ENCODE results near the gene SEC24A.
"Not testable (repeated sequence)": the region's sequence is repeated elsewhere in the genome, so short reads cannot be mapped to it uniquely, and the experiment has no call there.

Gene SEC24A

DNA sequence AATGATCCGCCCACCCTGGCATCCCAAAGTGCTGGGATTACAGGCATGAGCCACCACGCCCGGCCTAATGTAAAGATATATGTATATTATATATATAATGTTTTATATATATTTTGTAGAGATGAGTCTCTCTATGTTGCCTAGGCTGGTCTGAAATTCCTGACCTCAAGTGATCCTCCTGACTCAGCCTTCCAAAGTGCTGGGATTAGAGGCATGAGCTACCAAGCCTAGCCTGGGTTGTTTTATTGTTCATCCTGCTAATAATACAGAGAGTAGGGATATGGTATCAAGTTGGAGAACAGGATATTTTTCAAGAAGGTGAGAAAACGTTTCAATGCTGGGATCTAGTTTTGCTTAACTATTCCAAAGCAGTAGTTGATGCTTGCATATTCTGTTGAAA is 2.9 kb downstream of the SEC24A start:
- no peak for DNase-seq

DNA sequence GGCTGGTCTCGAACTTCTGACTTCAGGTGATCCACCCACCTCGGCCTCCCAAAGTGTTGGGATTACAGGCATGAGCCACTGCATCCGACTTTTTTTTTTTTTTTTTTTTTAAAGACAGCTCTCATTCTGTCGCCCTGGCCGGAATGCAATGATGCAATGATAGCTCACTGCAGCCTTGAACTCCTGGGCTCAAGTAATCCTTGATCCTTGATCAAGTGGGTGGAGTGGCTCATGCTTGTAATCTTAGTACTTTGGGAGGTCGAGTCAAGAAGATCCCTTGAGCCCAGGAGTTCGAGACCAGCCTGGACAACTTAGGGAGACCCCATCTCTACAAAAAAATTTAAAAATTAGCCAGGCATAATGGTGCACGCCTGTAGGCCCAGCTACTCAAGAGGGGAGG is 8.1 kb downstream of the SEC24A start:
- DNase-seq, result no peak

DNA sequence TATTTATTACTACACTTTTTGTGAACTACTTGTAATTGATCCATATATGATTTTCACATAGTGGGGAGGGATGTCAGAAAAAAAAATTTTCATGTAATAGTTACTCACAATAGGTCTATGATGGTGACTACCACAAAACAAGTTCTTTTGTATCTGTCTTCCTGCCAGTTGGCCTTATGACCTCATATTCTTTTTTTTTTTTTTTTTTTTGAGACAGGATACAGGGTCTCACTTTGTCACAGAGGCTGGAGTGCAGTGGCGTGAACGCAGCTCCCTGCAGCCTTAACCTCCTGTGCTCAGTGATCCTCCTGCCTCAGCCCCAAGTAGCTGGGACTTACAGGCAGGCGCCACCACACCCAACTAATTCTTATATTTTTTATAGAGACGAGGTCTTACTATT is 10.9 kb downstream of the SEC24A start:
- no peak for DNase-seq

DNA sequence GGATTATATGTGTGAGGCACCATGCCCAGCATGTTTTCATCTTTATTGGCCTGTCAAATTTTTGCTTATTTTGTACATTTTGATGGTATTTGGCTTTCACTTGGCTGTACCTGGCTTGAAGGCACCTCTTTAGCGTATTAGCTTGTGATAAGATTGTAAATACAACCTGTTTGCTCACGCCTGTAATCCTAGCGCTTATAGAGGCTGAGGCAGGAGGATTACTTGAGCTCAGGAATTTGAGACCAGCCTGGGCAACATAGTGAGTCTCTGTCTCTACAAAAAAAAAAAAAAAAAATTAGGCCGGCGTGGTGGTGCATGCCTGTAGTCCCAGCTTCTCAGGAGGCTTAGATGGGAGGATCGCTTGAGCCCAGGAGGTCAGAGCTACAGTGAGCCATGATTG is 11.3 kb downstream of the SEC24A start:
- DNase-seq, result no peak

DNA sequence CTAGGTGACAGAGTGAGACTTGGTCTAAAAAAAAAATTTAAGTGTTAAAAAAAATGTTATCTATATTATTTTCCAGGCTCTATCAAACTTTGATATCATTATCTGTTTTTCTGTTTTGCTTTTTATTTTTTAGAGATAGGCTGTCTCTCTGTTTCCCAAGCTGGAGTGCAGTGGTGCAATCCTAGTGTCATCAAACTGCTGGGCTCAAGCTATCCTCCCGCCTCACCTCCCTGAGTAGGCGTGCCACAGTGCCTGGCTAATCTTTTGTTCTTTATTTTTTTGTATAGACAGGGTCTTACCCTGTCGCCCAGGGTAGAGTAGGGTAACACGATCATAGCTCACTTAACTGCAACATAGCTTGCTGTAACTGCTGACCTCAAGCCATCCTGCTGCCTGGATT is 14.4 kb downstream of the SEC24A start:
- no peak for DNase-seq

DNA sequence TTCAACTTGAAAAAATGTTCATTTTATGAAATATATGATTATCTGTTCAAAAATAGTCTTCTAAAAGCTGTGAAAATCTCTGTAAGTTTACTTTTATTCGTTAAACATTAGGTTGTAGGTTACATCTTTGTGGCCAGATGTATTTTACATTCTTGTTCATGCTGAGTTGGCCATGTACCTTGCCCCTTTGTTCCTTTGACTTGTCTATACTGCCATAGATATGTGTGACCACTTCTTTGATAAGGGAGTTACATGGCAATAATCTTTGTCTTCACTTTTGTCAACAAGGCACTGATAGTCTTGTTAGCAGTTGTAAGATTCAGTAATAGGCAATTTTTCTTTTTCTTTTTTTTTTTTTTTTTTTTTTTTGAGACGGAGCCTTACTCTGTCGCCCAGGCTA is 15.9 kb downstream of the SEC24A start:
- DNase-seq, result no peak

DNA sequence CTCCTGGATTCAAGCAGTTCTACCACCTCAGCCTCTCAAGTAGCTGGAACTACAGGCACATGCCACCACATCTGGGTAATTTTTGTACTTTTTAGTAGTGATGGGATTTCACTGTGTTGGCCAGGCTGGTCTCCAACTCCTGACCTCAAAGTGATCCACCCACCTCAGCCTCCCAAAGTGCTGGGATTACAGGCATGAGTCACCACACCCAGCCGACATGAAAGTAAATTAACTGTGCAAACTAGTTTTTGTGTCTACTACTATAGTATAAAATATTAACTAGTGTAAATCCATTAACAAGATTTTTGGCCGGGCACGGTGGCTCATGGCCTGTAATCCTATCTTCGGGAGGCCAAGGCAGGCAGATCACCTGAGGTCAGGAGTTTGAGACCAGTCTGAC is 25.0 kb downstream of the SEC24A start:
- not testable (repeated sequence) for DNase-seq

DNA sequence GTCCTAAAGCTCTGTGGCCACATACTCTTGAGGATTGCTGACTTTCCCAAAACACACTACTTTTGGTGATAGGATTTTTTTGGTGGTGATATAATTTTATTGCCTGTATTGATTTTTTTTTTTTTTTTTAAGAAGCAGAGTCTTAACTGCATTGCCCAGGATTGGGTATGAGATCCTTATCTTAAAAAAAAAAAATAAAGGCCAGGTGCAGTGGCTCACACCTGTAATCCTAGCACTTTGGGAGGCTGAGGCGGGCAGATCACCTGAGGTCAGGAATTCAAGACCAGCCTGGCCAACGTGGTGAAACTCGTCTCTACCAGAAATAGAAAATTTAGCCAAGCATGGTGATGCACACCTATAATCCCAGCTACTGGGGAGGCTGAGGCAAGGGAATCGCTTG is 28.8 kb downstream of the SEC24A start:
- not testable (repeated sequence) for DNase-seq

DNA sequence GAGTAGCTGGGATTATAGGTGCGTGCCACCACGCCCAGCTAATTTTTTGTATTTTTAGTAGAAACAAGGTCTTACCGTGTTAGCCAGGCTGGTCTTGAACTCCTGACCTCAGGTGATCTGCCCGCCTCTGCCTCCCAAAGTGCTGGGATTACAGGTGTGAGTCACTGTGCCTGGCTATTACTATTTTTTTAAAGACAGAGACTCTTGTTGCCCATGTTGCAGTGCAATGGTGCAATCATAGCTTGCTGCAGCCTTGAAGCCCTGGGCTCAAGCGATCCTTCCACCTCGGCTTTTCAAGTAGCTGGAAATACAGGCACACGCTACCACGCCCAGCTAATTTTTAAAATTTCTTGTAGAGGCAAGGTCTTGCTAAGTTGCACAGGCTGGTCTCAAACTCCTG is 41.6 kb downstream of the SEC24A start:
- not testable (repeated sequence) for DNase-seq

DNA sequence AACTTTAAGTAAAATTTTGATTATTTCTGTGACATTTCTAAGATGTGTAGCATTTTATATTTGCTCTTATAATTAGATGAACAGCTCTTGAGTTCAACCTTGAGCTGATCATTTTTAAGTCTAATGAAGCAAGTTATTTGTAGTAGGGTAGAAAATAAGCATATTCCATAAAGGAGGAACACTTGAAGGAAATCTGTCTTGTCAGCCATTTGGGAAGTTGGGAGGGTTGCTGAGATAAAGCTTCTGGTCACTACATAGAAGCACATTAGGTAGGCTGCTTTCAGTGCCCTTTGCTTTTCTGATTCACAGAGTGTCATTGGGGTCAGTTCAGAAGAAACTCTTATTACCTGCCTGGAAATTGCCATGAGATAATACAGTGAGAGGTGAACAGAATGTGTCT is 44.1 kb downstream of the SEC24A start:
- DNase-seq, result no peak

DNA sequence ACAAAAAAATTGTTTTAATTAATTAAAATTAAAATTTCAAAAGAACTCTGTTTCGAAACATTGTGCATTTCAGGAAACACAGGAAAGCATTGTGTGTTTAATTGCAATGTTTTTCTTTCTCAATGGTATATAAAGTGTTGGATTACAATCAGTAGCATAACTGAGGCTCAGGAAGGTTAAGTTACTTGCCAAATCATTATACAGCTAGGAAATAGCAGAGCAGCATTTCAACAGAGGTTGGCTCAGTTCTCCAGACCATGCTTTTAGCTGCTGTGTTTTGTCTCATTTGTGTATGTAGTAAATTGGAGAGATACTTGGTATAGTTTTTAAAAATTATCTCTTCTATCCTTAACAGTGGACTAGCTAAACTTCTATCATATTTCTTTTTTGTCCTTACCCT is 59.7 kb downstream of the SEC24A start:
- no peak for DNase-seq

DNA sequence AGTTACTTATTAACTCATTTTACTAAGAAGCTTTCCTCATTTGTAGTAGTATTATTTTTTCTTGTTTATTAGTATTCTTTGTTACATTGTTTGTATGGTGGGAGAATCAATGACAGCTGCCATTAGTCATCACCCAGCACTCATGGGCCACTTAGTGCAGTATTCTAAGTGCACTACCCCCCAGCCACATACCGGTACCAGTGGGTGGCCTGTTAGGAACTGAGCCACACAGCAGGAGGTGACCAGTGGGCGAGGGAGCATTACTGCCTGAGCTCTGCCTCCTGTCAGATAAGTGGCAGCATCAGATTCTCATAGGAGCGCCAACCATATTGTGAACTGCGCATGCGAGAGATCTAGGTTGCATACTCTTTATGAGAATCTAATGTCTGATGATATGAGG is 65.5 kb downstream of the SEC24A start:
- no peak for DNase-seq

DNA sequence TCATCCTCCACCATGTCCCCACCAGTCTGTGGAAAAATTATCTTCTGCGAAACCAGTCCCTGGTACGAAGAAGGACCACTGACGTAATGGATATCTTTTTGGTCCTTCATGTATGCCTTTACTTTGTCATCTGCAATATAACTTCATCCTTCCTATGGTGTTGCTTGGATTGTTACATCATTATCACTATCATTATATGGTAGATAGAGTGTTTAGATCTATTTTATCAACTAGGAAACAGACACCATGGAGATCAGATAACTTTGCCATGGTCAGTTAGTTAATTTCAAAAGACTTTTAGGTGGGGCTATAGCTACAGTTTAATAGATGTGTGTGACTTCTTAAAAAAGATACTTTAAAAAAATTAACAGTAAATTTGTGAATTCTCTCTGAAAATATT is 66.0 kb downstream of the SEC24A start:
- DNase-seq, result no peak

DNA sequence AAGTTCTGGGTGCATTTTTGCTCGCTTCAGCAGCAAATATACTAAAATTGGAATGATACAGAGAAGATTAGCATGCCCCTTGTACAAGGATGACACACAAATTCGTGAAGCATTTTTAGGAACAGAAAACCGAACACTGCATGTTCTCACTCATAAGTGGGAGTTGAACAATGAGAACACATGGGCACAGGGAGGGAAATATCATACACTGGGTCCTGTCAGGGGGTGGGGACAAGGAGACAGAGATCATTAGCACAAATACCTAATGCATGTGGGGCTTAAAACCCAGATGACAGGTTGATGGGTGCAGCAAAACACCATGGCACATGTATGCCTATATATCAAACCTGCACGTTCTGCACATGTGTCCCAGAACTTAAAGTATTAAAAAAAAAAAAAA is 66.9 kb downstream of the SEC24A start:
- not testable (repeated sequence) for DNase-seq

DNA sequence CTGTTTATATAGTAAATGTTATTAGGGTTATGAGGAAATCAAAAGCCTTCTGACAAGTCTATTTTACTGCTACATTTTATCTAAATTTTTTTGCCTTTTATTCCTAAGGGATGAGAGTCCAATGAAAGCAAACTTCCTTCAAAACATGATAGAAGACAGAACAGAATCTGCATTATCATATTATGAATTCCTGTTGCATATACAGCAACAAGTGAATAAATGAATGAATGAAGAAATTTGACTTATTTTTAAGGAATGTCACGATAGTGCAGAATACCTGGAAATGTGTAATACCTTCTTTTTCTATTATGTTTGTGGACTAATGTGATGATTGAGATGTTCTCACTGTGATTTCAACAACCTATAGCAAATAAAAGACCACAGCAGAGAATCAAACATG is 76.3 kb downstream of the SEC24A start:
- DNase-seq, result no peak

DNA sequence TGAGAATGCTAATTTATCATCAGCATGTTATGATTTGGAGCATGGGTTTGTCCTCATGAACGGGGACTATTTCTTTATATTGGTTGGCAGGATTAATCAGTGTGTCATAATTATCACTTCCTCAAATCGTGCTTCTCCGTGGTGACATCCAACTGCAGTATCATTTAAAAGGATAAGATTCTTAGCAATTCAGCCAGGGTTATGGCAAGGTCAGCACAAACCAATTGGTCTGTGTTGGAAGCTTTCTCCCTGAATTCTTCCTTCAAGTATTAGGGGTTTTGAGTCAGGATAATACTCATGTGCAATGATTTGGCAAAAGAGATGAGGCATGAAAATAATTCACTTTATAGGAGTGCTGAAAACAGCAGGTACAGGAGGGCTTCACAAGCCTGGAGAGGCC is 84.2 kb downstream of the SEC24A start:
- no peak for DNase-seq

DNA sequence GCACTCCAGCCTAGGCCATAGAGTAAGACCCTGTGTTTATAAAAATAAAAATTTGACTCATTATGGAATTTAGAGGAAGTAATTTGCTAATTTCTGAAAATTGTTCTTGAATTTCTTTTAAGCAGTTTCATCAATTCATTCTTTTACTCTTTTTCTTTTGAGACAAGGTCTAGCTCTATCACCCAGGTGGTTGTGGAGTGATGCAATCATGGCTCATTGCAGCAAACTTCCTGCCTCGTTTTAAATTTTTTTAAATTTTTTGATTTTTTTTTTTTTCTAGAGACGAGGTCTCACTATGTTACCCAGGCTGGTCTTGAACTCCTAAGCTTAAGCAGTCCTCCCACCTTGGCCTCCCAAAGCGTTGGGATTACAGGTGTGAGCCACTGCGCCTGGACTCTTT is 86.7 kb downstream of the SEC24A start:
- DNase-seq, result no peak

DNA sequence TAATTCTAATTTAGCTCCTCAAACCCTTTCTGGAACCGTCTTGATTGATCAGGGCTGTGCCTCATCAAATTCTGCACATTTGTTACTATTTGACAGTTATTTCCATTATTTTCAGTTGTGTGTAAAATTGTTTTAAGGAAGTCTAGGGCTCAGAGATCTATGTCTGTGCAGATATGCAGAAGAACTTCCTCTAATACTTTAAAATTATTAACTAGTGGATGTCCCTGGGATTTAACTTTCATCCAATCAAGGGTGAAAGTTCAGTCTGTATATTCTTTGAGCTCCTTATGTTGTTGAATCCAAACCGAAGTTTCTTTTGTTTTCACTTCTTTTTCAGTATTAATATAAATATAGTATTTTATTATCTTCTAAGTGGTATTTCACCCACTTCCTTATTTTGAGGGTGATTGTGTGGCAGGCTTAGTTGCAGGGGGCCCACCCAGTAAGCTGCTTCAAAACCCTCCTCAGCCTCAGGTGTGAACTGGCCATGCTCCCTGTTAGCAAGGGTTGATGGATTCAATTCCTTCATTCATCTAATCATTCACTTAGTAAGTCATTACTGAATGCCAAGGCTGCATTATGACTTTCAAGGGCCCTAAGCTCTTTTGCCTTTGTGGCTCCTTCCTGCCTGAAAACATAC is 87.7 kb downstream of the SEC24A start:
- no peak for DNase-seq

DNA sequence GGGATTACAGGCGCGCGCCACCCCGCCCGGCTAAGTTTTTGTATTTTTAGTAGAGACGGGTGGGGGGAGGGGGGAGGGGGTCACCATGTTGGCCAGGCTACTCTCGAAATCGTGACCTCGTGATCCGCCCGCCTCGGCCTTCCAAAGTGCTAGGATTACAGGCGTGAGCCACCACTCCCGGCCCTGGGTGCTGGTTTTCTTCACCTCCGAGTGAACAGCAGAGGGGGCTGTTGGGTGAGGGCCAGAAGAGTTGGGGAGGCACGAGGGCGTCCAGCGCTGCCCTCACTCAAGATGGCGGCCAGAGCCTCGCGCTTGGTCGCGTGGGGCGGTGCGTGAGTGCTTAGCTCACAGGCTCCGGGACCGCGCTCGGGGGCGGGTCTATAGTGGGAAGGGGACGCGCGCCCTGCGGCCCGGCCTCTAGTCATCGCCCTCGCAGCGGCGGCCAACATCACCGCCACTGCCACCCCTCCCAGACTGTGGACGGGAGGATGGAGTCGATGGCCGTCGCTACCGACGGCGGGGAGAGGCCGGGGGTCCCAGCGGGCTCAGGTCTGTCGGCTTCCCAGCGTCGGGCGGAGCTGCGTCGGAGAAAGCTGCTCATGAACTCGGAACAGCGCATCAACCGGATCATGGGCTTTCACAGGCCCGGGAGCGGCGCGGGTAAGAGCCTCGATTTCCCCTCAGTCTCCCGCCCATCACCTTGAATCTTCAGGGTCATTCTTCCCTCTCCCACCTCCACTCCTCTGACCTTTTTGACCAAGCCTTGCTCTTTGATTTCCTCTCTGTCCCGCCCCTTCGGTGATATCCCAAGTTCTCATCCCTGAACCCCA is 89.8 kb downstream of the SEC24A start, which contains the start of gene CAMLG:
Gene CAMLG (plus strand): TSS at position 416 of the 830 bp plus-strand sequence. CDS start 73 bp downstream, at position 489.
- DNase-seq, result peak; percentile 96

DNA sequence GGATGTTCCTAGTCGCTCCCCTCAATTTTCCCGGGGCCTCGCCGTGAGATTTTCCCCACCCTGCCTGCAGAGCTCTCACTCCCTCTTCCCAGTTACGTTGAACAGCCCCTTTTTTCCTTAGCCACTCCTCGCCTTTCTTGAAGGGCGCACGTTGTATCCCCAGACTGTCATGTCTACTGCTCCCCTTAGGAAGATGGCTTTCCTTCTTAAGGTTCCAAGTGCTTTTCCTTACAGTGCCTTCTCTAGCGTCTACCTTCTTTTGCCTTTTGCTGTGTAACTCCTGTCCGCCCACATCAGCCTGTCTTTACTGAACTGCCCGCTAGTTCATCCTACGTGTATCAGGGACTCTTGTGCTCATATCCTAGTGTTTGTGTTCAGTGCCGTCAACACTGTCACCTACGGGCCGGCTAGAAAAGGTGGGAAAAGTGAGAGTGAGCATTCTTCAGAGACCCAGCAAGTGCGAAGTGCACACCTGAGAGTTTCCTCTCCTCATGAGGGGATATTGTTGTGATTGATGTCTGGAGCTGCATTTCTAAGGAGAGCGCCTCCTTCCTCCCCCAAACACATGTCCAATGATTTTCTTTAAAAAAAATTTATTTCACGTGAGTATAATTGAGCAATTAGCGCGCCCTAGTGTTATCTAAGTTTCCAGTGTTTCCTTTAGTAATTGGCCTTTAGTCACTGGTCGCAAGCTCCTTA is 90.5 kb downstream of the SEC24A start:
- peak; percentile 38 for DNase-seq

DNA sequence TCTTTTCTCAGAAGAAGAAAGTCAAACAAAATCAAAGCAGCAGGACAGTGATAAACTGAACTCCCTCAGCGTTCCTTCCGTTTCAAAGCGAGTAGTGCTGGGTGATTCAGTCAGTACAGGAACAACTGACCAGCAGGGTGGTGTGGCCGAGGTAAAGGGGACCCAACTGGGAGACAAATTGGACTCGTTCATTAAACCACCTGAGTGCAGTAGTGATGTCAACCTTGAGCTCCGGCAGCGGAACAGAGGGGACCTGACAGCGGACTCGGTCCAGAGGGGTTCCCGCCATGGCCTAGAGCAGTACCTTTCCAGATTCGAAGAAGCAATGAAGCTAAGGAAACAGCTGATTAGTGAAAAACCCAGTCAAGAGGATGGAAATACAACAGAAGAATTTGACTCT is 92.5 kb downstream of the SEC24A start:
- no peak for DNase-seq

DNA sequence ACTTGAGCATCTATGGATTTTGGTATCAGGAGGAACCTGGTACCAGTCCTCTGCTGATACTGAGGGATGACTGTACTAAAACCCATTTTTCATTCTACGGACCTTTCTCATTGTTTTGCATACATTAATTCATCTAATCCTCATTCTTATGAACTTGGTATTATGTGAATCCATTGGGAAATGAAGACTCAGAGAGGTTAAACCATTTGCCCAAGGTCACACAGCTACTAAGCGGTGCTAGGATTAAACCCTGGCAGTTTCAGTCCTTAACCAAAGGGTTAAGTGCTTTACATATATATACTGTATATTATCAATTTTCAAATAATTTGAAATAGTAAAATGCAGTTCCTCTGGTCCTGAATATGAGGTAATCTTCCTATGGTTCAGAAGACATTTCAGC is 93.5 kb downstream of the SEC24A start:
- no peak for DNase-seq

DNA sequence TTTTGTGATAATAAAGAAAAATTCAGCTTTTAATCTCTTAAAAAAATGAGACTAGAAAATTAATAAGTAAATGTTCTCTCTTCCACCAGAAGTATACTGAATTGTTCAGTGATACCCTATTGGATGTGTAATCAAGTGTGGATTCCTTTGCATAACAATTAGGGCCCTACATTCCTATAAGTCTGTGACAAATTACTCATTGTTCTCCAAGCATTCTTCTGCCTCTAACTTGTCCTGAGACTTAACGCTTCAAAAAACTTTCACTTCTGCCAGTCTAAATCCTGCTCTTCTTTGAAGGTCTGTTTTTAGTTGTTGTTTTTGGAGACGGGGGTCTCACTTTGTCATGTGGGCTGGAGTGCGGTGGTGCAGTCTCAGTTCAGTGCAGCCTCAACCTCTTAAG is 100.8 kb downstream of the SEC24A start:
- no peak for DNase-seq

DNA sequence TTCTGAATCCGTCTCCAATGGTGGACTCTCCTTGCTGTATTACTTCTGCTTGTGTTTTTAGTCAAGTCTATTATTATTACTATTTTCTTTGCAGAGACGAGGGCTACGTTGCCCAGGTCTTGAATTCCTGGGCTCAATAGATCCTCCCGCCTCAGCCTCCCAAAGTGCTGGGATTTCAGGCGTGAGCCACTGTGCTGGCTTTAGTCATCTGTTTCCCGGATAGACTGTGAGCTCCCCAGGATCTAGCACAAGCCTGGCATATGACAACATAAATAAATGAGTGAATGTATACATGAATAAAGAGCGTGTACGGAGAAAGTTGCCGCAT is 109.6 kb downstream of the SEC24A start:
- DNase-seq, result no peak

Measured in central memory CD4-positive, alpha-beta T cell (primary cell).